Small intestine (tissue), 16 donors: ENCODE data around the gene TRMT10B. TPM values are rescaled to one million over a fixed set of nuclear protein-coding genes. Genes with fewer than 3 reads are reported as not detected.

Experiments
- DNase-seq, 2 donors: peaks; one replicate each; pipeline versions ENCODE4 v3.0.0 to v3.0.0-alpha.2; 2013
- FAIRE-seq: peaks from 2 replicates; lab custom pipeline; 2012; peaks lifted over from hg19 to GRCh38; lab: Jason Lieb, UNC
- H3K27ac ChIP-seq, 3 donors: one replicate each; pipeline ENCODE4 v1.5.1; 2013; ENCODE audit warnings: low read length in 2 of 3, mild to moderate bottlenecking in 2 of 3, control low read depth in 1 of 3, inconsistent platforms in 1 of 3, low read depth in 1 of 3, moderate library complexity in 1 of 3
- H3K27me3 ChIP-seq, 3 donors: one replicate each; pipeline ENCODE4 v1.6.1; 2013; ENCODE audit warnings: low read length in 3 of 3, inconsistent platforms in 1 of 3; ENCODE audit not compliant: control insufficient read depth in 3 of 3, insufficient read depth in 3 of 3
- H3K36me3 ChIP-seq, 3 donors: one replicate each; pipeline ENCODE4 v1.6.1; 2013; ENCODE audit warnings: low read length in 3 of 3, inconsistent platforms in 1 of 3, low read depth in 1 of 3, mild to moderate bottlenecking in 1 of 3, moderate library complexity in 1 of 3; ENCODE audit not compliant: control insufficient read depth in 3 of 3, insufficient read depth in 2 of 3
- H3K4me1 ChIP-seq, 3 donors: one replicate each; pipeline ENCODE4 v1.6.1; 2013; ENCODE audit warnings: low read length in 2 of 3, inconsistent platforms in 1 of 3, low read depth in 1 of 3, mild to moderate bottlenecking in 1 of 3, moderate library complexity in 1 of 3; ENCODE audit not compliant: control insufficient read depth in 3 of 3, insufficient read depth in 2 of 3
- H3K4me3 ChIP-seq, 3 donors: one replicate each; pipeline ENCODE4 v1.5.1; 2013; ENCODE audit warnings: low read length in 3 of 3, control low read depth in 1 of 3, inconsistent platforms in 1 of 3, low read depth in 1 of 3, mild to moderate bottlenecking in 1 of 3, moderate library complexity in 1 of 3
- H3K9me3 ChIP-seq, 2 donors: one replicate each; pipeline ENCODE4 v1.6.1; 2013; ENCODE audit warnings: low read depth in 1 of 2, low read length in 1 of 2; ENCODE audit not compliant: control insufficient read depth in 2 of 2, insufficient read depth in 1 of 2
- WGBS, 3 donors: extraction: QIAGEN DNeasy Blood & Tissue Kit; methylation state at CpG; one replicate each; pipeline ENCODE4 v1.1.7; 2013; 5-methylcytosine and 5-hydroxymethylcytosine counted together
- long read RNA-seq, 10 donors: transcript quantifications; one replicate each; lab custom pipeline, GENCODE V29; 2026
- polyA plus RNA-seq, 4 donors: library from polyadenylated mRNA; stranded (reverse) in 3 of 4; unstranded in 1 of 4; fragments of 200-250 nt in 3 of 4; fragments of 120-200 nt in 1 of 4; gene quantifications; one replicate each; pipeline versions ENCODE4 v1.2.1 to v1.2.3, GENCODE V29; 2013
- donor health status: healthy with polysubstance abuse.
- donor health status: control.
- donor health status: control.
- donor health status: Bipolar disorder and iron deficiency.
- donor health status: healthy.

The TRMT10B gene
- 10 to 100 TPM in 1 of 4 donors, 1 to 10 TPM in 3; 4.5 to 21.6 (median 5.6) TPM for polyA plus RNA-seq
- long read RNA-seq, donor 1, transcript TRMT10B-201 (9 exons, 2,281 nt), result major isoform, 5 of 12 reads
- long read RNA-seq, donor 1, partial matches to known transcripts, result 6 of 12 reads
- long read RNA-seq, donor 1, other reads (novel, unspliced or antisense), result 0 of 12 reads
- long read RNA-seq, donor 2, partial matches to known transcripts, result 12 of 12 reads
- long read RNA-seq, donor 2, other reads (novel, unspliced or antisense), result 0 of 12 reads
- long read RNA-seq, donor 3, partial matches to known transcripts, result 0 of 2 reads
- long read RNA-seq, donor 3, other reads (novel, unspliced or antisense), result 0 of 2 reads
- long read RNA-seq, donor 4, result 0 reads
- long read RNA-seq, donor 5, partial matches to known transcripts, result 0 of 1 reads
- long read RNA-seq, donor 5, other reads (novel, unspliced or antisense), result 0 of 1 reads
- long read RNA-seq, donor 6, result 0 reads
- long read RNA-seq, donor 7, partial matches to known transcripts, result 0 of 3 reads
- long read RNA-seq, donor 7, other reads (novel, unspliced or antisense), result 0 of 3 reads
- long read RNA-seq, donor 8, result 0 reads
- long read RNA-seq, donor 9, partial matches to known transcripts, result 0 of 1 reads
- long read RNA-seq, donor 9, other reads (novel, unspliced or antisense), result 0 of 1 reads
- long read RNA-seq, donor 10, partial matches to known transcripts, result 0 of 1 reads
- long read RNA-seq, donor 10, other reads (novel, unspliced or antisense), result 0 of 1 reads

- peak within 1 kb of the TSS; percentile 47 to 80 (median 72) for H3K27ac ChIP-seq
- peak within 1 kb of the TSS; percentile 77 to 89 (median 79) for H3K4me3 ChIP-seq
- DNase-seq (peak; percentile 72 to 90), FAIRE-seq (no peak)
- no peaks in the 10 kb centered on the region for H3K27me3 ChIP-seq
- peaks cover 0 to 4% of the 10 kb centered on the region in 2 donors for H3K9me3 ChIP-seq
- H3K4me1 ChIP-seq, result peaks cover 0 to 3% (median 0%) of the 10 kb centered on the region in 3 donors
- WGBS, 3 donors, result 3% methylated on average over 34 to 40 of the region's 40 CpGs
- H3K36me3 ChIP-seq, result peaks cover 0 to 9% (median 0%) of the 10 kb centered on the region in 3 donors
Measured at GRCh38 chr9:37753489-37754190, at the start of gene TRMT10B. TRMT10B (plus strand) TSS chr9:37753805; CDS start chr9:37761932, 8,127 bp downstream.

GRCh38 chr9:37705787-37706186, 47.8 kb upstream of the TRMT10B start:
- no peaks in the 10 kb centered on the region for H3K4me1 ChIP-seq
- no peaks in the 10 kb centered on the region for H3K36me3 ChIP-seq
- H3K27me3 ChIP-seq, result peaks cover 0 to 3% (median 2%) of the 10 kb centered on the region in 3 donors
- no peak overlapping the region for H3K4me3 ChIP-seq
- 70 to 83% (median 76%) methylated on average over 3 of the region's 3 CpGs for WGBS, 3 donors
- H3K27ac ChIP-seq, result no peak overlapping the region
- no peak for DNase-seq
- no peak for FAIRE-seq
- no peaks in the 10 kb centered on the region for H3K9me3 ChIP-seq

- Histone ChIP-seq H3K4me1 (no peaks in the 10 kb centered on the region), H3K27ac (no peak overlapping the region), H3K4me3 (no peak overlapping the region), H3K27me3 (peaks cover 0 to 3% (median 2%) of the 10 kb centered on the region in 3 donors), H3K9me3 (no peaks in the 10 kb centered on the region), H3K36me3 (no peaks in the 10 kb centered on the region)
- no peak for FAIRE-seq
- DNase-seq, result no peak
- 67 to 90% (median 83%) methylated on average over 3 of the region's 3 CpGs for WGBS, 3 donors
Measured at GRCh38 chr9:37706290-37706689, 47.3 kb upstream of the TRMT10B start.

- no peak overlapping the region for H3K4me3 ChIP-seq
- H3K27ac ChIP-seq, result no peak overlapping the region
- H3K4me1 ChIP-seq, result no peaks in the 10 kb centered on the region
- no peaks in the 10 kb centered on the region for H3K9me3 ChIP-seq
- H3K27me3 ChIP-seq, result peaks cover 0 to 3% (median 2%) of the 10 kb centered on the region in 3 donors
- FAIRE-seq (no peak), DNase-seq (no peak)
- WGBS, 3 donors, result 66 to 81% (median 69%) methylated on average over 4 of the region's 4 CpGs
- H3K36me3 ChIP-seq, result no peaks in the 10 kb centered on the region
Measured at GRCh38 chr9:37707748-37708147, 45.9 kb upstream of the TRMT10B start.

- H3K27ac ChIP-seq, result no peak overlapping the region
- H3K36me3 ChIP-seq, result no peaks in the 10 kb centered on the region
- no peak overlapping the region for H3K4me3 ChIP-seq
- 84 to 91% (median 88%) methylated on average over 3 of the region's 3 CpGs for WGBS, 3 donors
- no peaks in the 10 kb centered on the region for H3K4me1 ChIP-seq
- peaks cover 0 to 5% (median 2%) of the 10 kb centered on the region in 3 donors for H3K27me3 ChIP-seq
- H3K9me3 ChIP-seq, result no peaks in the 10 kb centered on the region
- no peak for DNase-seq
- FAIRE-seq, result no peak
Measured at GRCh38 chr9:37710046-37710445, 43.6 kb upstream of the TRMT10B start.

- no peak overlapping the region for H3K4me3 ChIP-seq
- H3K4me1 ChIP-seq, result no peaks in the 10 kb centered on the region
- no peak overlapping the region for H3K27ac ChIP-seq
- DNase-seq, result no peak
- FAIRE-seq, result no peak
- no peaks in the 10 kb centered on the region for H3K9me3 ChIP-seq
- H3K36me3 ChIP-seq, result no peaks in the 10 kb centered on the region
- peaks cover 0 to 2% (median 0%) of the 10 kb centered on the region in 3 donors for H3K27me3 ChIP-seq
- WGBS, 3 donors, result 64 to 72% (median 64%) methylated on average over 4 of the region's 4 CpGs
Measured at GRCh38 chr9:37715260-37715659, 38.3 kb upstream of the TRMT10B start.

GRCh38 chr9:37715991-37716505, 37.6 kb upstream of the TRMT10B start:
- no peaks in the 10 kb centered on the region for H3K4me1 ChIP-seq
- DNase-seq (no peak), FAIRE-seq (no peak)
- no peak overlapping the region for H3K27ac ChIP-seq
- H3K9me3 ChIP-seq, result no peaks in the 10 kb centered on the region
- H3K27me3 ChIP-seq, result peaks cover 0 to 2% (median 0%) of the 10 kb centered on the region in 3 donors
- no peaks in the 10 kb centered on the region for H3K36me3 ChIP-seq
- 89 to 94% (median 90%) methylated on average over 5 of the region's 5 CpGs for WGBS, 3 donors
- H3K4me3 ChIP-seq, result no peak overlapping the region

GRCh38 chr9:37719526-37719925, 34.1 kb upstream of the TRMT10B start:
- no peaks in the 10 kb centered on the region for H3K27me3 ChIP-seq
- H3K36me3 ChIP-seq, result no peaks in the 10 kb centered on the region
- no peaks in the 10 kb centered on the region for H3K9me3 ChIP-seq
- DNase-seq, result no peak
- no peak for FAIRE-seq
- no peak overlapping the region for H3K4me3 ChIP-seq
- no peak overlapping the region for H3K27ac ChIP-seq
- WGBS, 3 donors, result 68 to 84% (median 71%) methylated on average over 2 of the region's 2 CpGs
- no peaks in the 10 kb centered on the region for H3K4me1 ChIP-seq
